ENCODE data around the gene ZACN. TPM values are rescaled to one million over a fixed set of nuclear protein-coding genes. Genes with fewer than 3 reads are reported as not detected.
A peak's percentile ranks its signal among the peaks of the same experiment; 100 is the strongest.
"Not testable (repeated sequence)": the region's sequence is repeated elsewhere in the genome, so short reads cannot be mapped to it uniquely, and the experiment has no call there.

The ZACN gene
- polyA plus RNA-seq, 4 donors, result 0.87 to 21.6 (median 2.0) TPM

DNA sequence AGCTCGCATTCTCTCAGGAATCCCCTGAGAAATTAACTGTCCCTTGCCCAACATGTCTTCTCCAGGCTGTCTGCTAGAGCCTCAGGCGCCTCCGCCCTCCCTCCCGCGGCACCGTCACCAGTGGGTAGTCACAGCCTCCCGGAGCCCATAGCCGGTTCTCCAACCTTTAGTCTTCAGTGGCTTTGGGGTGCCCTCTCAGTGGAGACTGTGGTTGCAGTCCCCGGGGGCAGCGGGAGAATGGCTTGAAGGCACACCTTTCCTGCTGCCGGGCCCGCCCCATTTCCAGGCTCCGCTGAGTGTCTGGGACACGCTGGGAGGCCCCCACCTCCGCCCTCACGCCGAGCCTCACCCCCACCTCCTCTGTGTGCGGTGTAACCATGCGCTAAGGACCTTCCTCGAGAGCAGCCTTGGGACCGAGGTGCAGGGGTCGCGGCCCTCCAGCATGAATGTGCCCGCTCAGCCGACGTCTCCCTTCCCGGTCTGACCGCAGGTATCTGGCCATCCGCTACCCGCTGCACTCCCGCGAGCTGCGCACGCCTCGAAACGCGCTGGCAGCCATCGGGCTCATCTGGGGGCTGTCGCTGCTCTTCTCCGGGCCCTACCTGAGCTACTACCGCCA is 2.7 kb upstream of the ZACN start:
- peaks cover 0 to 2% (median 0%) of the 10 kb centered on the region in 3 donors for H3K36me3 ChIP-seq (ENCODE audit: control insufficient read depth in 3 of 3, insufficient read depth in 2 of 3, low read depth in 1 of 3, low read length in 3 of 3)
- H3K4me1 ChIP-seq (ENCODE audit: control insufficient read depth in 3 of 3, insufficient read depth in 2 of 3, low read depth in 1 of 3, low read length in 2 of 3), result peaks cover 0 to 44% (median 0%) of the 10 kb centered on the region in 3 donors
- peak in 1 of 2 donors; percentile 28 for DNase-seq
- no peak for FAIRE-seq
- H3K9me3 ChIP-seq (ENCODE audit: control insufficient read depth in 2 of 2, insufficient read depth in 1 of 2, low read depth in 1 of 2, low read length in 1 of 2), result no peaks in the 10 kb centered on the region
- no peak overlapping the region for H3K27ac ChIP-seq (ENCODE audit: low read depth in 1 of 3, low read length in 2 of 3)
- peaks cover 24 to 70% (median 34%) of the 10 kb centered on the region in 3 donors for H3K27me3 ChIP-seq (ENCODE audit: control insufficient read depth in 3 of 3, insufficient read depth in 3 of 3, low read length in 3 of 3)
- 4 to 10% (median 4%) methylated on average over 39 to 41 of the region's 41 CpGs for WGBS, 3 donors
- no peak overlapping the region for H3K4me3 ChIP-seq (ENCODE audit: low read depth in 1 of 3, low read length in 3 of 3)

DNA sequence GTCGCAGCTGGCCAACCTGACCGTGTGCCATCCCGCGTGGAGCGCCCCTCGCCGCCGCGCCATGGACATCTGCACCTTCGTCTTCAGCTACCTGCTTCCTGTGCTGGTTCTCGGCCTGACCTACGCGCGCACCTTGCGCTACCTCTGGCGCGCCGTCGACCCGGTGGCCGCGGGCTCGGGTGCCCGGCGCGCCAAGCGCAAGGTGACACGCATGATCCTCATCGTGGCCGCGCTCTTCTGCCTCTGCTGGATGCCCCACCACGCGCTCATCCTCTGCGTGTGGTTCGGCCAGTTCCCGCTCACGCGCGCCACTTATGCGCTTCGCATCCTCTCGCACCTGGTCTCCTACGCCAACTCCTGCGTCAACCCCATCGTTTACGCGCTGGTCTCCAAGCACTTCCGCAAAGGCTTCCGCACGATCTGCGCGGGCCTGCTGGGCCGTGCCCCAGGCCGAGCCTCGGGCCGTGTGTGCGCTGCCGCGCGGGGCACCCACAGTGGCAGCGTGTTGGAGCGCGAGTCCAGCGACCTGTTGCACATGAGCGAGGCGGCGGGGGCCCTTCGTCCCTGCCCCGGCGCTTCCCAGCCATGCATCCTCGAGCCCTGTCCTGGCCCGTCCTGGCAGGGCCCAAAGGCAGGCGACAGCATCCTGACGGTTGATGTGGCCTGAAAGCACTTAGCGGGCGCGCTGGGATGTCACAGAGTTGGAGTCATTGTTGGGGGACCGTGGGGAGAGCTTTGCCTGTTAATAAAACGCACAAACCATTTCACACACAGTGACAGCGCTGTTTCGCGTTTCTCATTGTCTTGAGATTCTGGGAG is 2.0 kb upstream of the ZACN start:
- no peaks in the 10 kb centered on the region for H3K9me3 ChIP-seq (ENCODE audit: control insufficient read depth in 2 of 2, insufficient read depth in 1 of 2, low read depth in 1 of 2, low read length in 1 of 2)
- peaks cover 24 to 70% (median 34%) of the 10 kb centered on the region in 3 donors for H3K27me3 ChIP-seq (ENCODE audit: control insufficient read depth in 3 of 3, insufficient read depth in 3 of 3, low read length in 3 of 3)
- H3K27ac ChIP-seq (ENCODE audit: low read depth in 1 of 3, low read length in 2 of 3), result no peak overlapping the region
- WGBS, 3 donors, result 4 to 9% (median 5%) methylated on average over 79 to 82 of the region's 82 CpGs
- H3K4me3 ChIP-seq (ENCODE audit: low read depth in 1 of 3, low read length in 3 of 3), result no peak overlapping the region
- DNase-seq (peak in 1 of 2 donors; percentile 57), FAIRE-seq (no peak)
- H3K36me3 ChIP-seq (ENCODE audit: control insufficient read depth in 3 of 3, insufficient read depth in 2 of 3, low read depth in 1 of 3, low read length in 3 of 3), result peaks cover 0 to 9% (median 0%) of the 10 kb centered on the region in 3 donors
- peaks cover 0 to 44% (median 0%) of the 10 kb centered on the region in 3 donors for H3K4me1 ChIP-seq (ENCODE audit: control insufficient read depth in 3 of 3, insufficient read depth in 2 of 3, low read depth in 1 of 3, low read length in 2 of 3)

DNA sequence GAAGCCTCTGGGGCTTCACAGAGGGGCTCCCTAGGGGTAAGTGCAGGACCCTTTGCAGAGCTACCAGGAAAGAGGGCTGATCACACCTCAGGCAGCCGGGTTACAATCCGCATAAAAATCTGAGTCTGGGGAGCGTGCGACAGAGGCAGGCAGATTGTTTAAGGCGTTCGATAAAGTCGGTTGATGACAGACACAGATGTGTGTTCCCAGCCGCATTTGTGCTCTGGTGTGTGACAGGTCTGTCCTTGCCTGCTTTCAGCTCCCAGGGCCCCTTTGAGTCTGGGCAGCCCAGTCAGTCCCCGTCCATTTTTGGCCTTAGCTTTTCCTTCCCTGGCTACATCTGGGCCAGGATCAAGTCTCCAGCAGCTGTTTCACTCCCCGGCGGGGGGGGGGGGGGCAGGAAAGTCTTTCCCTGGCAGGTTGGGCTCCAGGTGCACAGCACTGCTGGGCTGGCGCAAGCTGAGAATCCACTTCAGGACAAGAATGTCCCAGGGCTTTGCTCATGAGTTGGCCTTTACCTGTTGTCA is 1.3 kb upstream of the ZACN start:
- Histone ChIP-seq H3K27ac (ENCODE audit: low read depth in 1 of 3, low read length in 2 of 3) (no peak overlapping the region), H3K4me3 (ENCODE audit: low read depth in 1 of 3, low read length in 3 of 3) (no peak overlapping the region), H3K4me1 (ENCODE audit: control insufficient read depth in 3 of 3, insufficient read depth in 2 of 3, low read depth in 1 of 3, low read length in 2 of 3) (peaks cover 0 to 44% (median 0%) of the 10 kb centered on the region in 3 donors), H3K36me3 (ENCODE audit: control insufficient read depth in 3 of 3, insufficient read depth in 2 of 3, low read depth in 1 of 3, low read length in 3 of 3) (peaks cover 0 to 16% (median 0%) of the 10 kb centered on the region in 3 donors), H3K9me3 (ENCODE audit: control insufficient read depth in 2 of 2, insufficient read depth in 1 of 2, low read depth in 1 of 2, low read length in 1 of 2) (no peaks in the 10 kb centered on the region), H3K27me3 (ENCODE audit: control insufficient read depth in 3 of 3, insufficient read depth in 3 of 3, low read length in 3 of 3) (peaks cover 24 to 70% (median 34%) of the 10 kb centered on the region in 3 donors)
- FAIRE-seq (no peak), DNase-seq (no peak)
- 17 to 30% (median 20%) methylated on average over 10 to 12 of the region's 12 CpGs for WGBS, 3 donors

DNA sequence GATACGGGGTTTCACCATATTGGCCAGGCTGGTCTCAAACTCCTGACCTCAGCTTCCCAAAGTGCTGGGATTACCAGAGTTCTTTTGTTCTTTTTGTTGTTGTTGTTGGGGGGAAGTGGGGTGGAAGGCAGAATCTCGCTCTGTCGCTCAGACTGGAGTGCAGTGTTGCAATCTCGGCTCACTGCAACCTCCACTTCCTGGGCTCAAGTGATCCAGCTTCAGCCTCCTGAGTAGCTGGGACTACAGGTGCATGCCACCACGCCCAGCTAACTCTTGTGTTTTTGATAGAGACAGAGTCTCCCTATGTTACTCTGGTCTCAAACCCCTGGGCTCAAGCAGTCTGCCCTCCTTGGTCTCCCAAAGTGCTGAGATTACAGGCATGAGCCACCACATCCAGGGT is 612 bp upstream of the ZACN start:
- peaks cover 0 to 41% (median 0%) of the 10 kb centered on the region in 3 donors for H3K4me1 ChIP-seq (ENCODE audit: control insufficient read depth in 3 of 3, insufficient read depth in 2 of 3, low read depth in 1 of 3, low read length in 2 of 3)
- not testable (repeated sequence) for FAIRE-seq; H3K9me3 ChIP-seq (ENCODE audit: control insufficient read depth in 2 of 2, insufficient read depth in 1 of 2, low read depth in 1 of 2, low read length in 1 of 2); H3K27ac ChIP-seq (ENCODE audit: low read depth in 1 of 3, low read length in 2 of 3); DNase-seq; H3K4me3 ChIP-seq (ENCODE audit: low read depth in 1 of 3, low read length in 3 of 3)
- peaks cover 0 to 23% (median 3%) of the 10 kb centered on the region in 3 donors for H3K36me3 ChIP-seq (ENCODE audit: control insufficient read depth in 3 of 3, insufficient read depth in 2 of 3, low read depth in 1 of 3, low read length in 3 of 3)
- H3K27me3 ChIP-seq (ENCODE audit: control insufficient read depth in 3 of 3, insufficient read depth in 3 of 3, low read length in 3 of 3), result peaks cover 24 to 69% (median 34%) of the 10 kb centered on the region in 3 donors
- 43 to 59% (median 57%) methylated on average over 5 of the region's 5 CpGs for WGBS, 3 donors

DNA sequence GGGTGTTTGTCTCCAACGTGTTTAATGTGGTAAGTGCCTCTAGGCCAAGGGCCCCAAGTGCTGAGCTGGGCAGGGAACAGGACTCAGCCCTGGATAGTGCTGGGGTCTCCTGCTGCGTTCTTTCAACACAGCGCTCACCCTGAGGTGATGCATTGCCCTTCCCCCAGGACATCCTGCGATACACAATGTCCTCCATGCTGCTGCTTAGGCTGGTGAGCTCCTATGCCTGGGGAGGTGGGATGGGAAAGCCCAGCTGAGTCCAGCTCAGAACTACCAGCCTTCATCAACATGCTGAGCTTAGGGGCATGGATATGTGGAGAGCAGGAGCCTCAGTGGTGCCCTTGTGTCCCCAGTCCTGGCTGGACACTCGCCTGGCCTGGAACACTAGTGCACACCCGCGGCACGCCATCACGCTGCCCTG is 563 bp downstream of the ZACN start:
- FAIRE-seq (no peak), DNase-seq (no peak)
- WGBS, 3 donors, result 11 to 37% (median 29%) methylated on average over 9 of the region's 9 CpGs

DNA sequence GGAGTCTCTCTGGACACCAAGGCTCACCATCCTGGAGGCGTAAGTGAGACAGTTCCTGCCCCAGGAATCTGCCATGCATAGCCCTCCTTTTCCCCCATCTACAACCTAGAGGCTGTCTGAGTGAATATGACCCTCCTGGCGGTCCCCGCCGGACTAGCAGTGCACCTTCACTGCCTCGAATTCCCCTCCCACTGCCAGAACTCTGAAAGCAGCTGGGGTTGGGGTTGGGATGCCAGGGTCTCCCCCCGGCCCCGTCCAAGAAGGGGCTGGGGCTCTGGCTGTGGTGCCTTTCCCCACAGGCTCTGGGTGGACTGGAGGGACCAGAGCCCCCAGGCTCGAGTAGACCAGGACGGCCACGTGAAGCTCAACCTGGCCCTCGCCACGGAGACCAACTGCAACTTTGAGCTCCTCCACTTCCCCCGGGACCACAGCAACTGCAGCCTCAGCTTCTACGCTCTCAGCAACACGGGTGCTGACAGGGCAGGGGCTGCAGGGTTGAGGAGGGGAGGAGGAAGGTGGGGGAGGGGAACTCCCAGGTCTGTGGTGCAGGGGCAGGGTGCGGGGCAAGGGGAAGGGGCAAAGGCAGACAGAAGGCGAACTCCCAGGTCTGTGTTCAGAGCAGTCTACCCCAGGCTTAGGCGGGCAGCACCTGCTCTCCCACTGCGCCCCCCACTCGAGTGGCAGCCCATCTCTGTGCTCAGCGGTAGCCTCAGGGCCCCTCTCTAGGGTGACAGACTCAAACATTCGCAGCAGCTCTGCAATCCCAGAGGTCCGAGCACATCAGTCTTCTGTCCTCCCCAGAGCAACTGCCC is 1.2 kb downstream of the ZACN start:
- H3K36me3 ChIP-seq (ENCODE audit: control insufficient read depth in 3 of 3, insufficient read depth in 2 of 3, low read depth in 1 of 3, low read length in 3 of 3), result peaks cover 4 to 41% (median 11%) of the 10 kb centered on the region in 3 donors
- no peak overlapping the region for H3K27ac ChIP-seq (ENCODE audit: low read depth in 1 of 3, low read length in 2 of 3)
- DNase-seq (no peak), FAIRE-seq (no peak)
- H3K4me1 ChIP-seq (ENCODE audit: control insufficient read depth in 3 of 3, insufficient read depth in 2 of 3, low read depth in 1 of 3, low read length in 2 of 3), result peaks cover 0 to 33% (median 0%) of the 10 kb centered on the region in 3 donors
- WGBS, 3 donors, result 4 to 6% (median 5%) methylated on average over 22 to 23 of the region's 23 CpGs
- no peak overlapping the region for H3K4me3 ChIP-seq (ENCODE audit: low read depth in 1 of 3, low read length in 3 of 3)
- peaks cover 14 to 51% (median 30%) of the 10 kb centered on the region in 3 donors for H3K27me3 ChIP-seq (ENCODE audit: control insufficient read depth in 3 of 3, insufficient read depth in 3 of 3, low read length in 3 of 3)
- no peaks in the 10 kb centered on the region for H3K9me3 ChIP-seq (ENCODE audit: control insufficient read depth in 2 of 2, insufficient read depth in 1 of 2, low read depth in 1 of 2, low read length in 1 of 2)

More for the DNA sequence above, 563 bp downstream of the ZACN start:
- Histone ChIP-seq H3K27me3 (ENCODE audit: control insufficient read depth in 3 of 3, insufficient read depth in 3 of 3, low read length in 3 of 3) (peaks cover 20 to 57% (median 34%) of the 10 kb centered on the region in 3 donors), H3K9me3 (ENCODE audit: control insufficient read depth in 2 of 2, insufficient read depth in 1 of 2, low read depth in 1 of 2, low read length in 1 of 2) (no peaks in the 10 kb centered on the region), H3K27ac (ENCODE audit: low read depth in 1 of 3, low read length in 2 of 3) (no peak overlapping the region), H3K4me1 (ENCODE audit: control insufficient read depth in 3 of 3, insufficient read depth in 2 of 3, low read depth in 1 of 3, low read length in 2 of 3) (peaks cover 0 to 37% (median 0%) of the 10 kb centered on the region in 3 donors), H3K36me3 (ENCODE audit: control insufficient read depth in 3 of 3, insufficient read depth in 2 of 3, low read depth in 1 of 3, low read length in 3 of 3) (peaks cover 0 to 35% (median 11%) of the 10 kb centered on the region in 3 donors), H3K4me3 (ENCODE audit: low read depth in 1 of 3, low read length in 3 of 3) (no peak overlapping the region)

DNA sequence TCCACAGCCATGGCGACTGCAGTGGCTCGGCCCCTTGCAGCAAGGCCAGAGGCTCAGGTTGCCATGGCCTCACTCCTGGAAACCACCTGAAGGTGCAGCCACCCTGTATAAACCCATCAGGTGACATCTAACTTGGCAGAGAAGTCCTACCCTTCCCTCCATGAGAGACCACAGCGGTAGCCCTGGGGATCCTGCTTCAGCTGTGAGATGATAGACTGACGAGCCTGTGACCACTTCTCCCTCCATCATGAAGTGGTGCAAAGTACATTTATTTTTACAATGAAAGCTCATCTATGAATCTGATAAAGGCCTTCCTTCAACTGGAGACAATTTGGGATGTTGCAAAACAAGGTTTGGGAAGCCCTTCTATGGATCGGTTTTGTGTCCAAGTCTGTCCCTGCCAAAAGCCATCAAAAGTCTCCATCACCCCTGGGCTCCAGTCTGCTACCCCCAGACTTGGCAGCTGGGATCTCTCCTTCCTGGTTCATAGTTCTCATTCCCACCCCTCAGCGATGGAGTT is 1.8 kb downstream of the ZACN start:
- Histone ChIP-seq H3K27ac (ENCODE audit: low read depth in 1 of 3, low read length in 2 of 3) (no peak overlapping the region), H3K4me1 (ENCODE audit: control insufficient read depth in 3 of 3, insufficient read depth in 2 of 3, low read depth in 1 of 3, low read length in 2 of 3) (peaks cover 0 to 27% (median 0%) of the 10 kb centered on the region in 3 donors), H3K27me3 (ENCODE audit: control insufficient read depth in 3 of 3, insufficient read depth in 3 of 3, low read length in 3 of 3) (peaks cover 13 to 45% (median 24%) of the 10 kb centered on the region in 3 donors), H3K36me3 (ENCODE audit: control insufficient read depth in 3 of 3, insufficient read depth in 2 of 3, low read depth in 1 of 3, low read length in 3 of 3) (peaks cover 6 to 48% (median 11%) of the 10 kb centered on the region in 3 donors), H3K4me3 (ENCODE audit: low read depth in 1 of 3, low read length in 3 of 3) (no peak overlapping the region), H3K9me3 (ENCODE audit: control insufficient read depth in 2 of 2, insufficient read depth in 1 of 2, low read depth in 1 of 2, low read length in 1 of 2) (no peaks in the 10 kb centered on the region)
- WGBS, 3 donors, result 19 to 36% (median 31%) methylated on average over 6 of the region's 6 CpGs
- DNase-seq (no peak), FAIRE-seq (no peak)

All from small intestine (tissue), 7 donors.